Suprapubic skin (tissue), 4 donors: Measurements from ENCODE around the gene BICD1. TPM values are rescaled to one million over a fixed set of nuclear protein-coding genes. Genes with fewer than 3 reads are reported as not detected.

Experiments used
- DNase-seq, 2 donors: peaks; one replicate each; pipeline ENCODE4 v3.0.0-alpha.2; 2019; ENCODE audit warnings: low spot score in 2 of 2
- H3K27ac ChIP-seq: fragments of 200-600 bp; sonication (generic); one replicate; pipeline ENCODE4 v1.5.1; 2019
- H3K27me3 ChIP-seq: fragments of 200-600 bp; sonication (generic); one replicate; pipeline ENCODE4 v1.5.1; 2019
- H3K36me3 ChIP-seq: fragments of 200-600 bp; sonication (generic); one replicate; pipeline ENCODE4 v1.5.1; 2019
- H3K4me1 ChIP-seq: fragments of 200-600 bp; sonication (generic); one replicate; pipeline ENCODE4 v1.5.1; 2019
- H3K4me3 ChIP-seq: fragments of 200-600 bp; sonication (generic); one replicate; pipeline ENCODE4 v1.5.1; 2019; ENCODE audit warnings: mild to moderate bottlenecking
- H3K9me3 ChIP-seq: fragments of 200-600 bp; sonication (generic); one replicate; pipeline ENCODE4 v1.5.1; 2019
- EP300 ChIP-seq: sonication (generic); formaldehyde crosslinking; IDR thresholded peaks from one replicate; pipeline ENCODE4 v1.6.1; 2017; ENCODE audit warnings: antibody characterized with exemption
- POLR2A ChIP-seq, 2 donors: fragments of 450-650 bp; IDR thresholded peaks; one replicate each; pipeline ENCODE4 v1.6.1; 2017; ENCODE audit warnings: antibody characterized with exemption in 2 of 2, mild to moderate bottlenecking in 2 of 2, moderate library complexity in 2 of 2
- POLR2AphosphoS5 ChIP-seq, 3 donors: sonication (generic); formaldehyde crosslinking; IDR thresholded peaks; one replicate each; pipeline ENCODE4 v1.6.1; 2017; ENCODE audit warnings: antibody characterized with exemption in 3 of 3
- WGBS: methylation state at CpG from one replicate; pipeline ENCODE4 v1.1.5; 2018; 5-methylcytosine and 5-hydroxymethylcytosine counted together
- total RNA-seq, 4 donors: library from RNA; depleted of rRNA; stranded (reverse); fragments of >200 nt; gene quantifications; one replicate each; pipeline ENCODE4 v1.1.0, GENCODE V29; 2016
- TF ChIP-seq, protein P1 (sequence below), 2 donors: fragments of 200-600 bp in 1 of 2; fragments of 450-650 bp in 1 of 2; sonication (generic) in 1 of 2; IDR thresholded peaks; one replicate each; pipeline ENCODE4 v1.5.1; 2016 to 2019; ENCODE audit warnings: antibody characterized with exemption in 2 of 2, mild to moderate bottlenecking in 1 of 2, moderate library complexity in 1 of 2

Gene BICD1
- total RNA-seq, 4 donors from 2014 or later: 1.5 to 5.4 (median 2.5) TPM

- H3K27me3 ChIP-seq: no peaks in the 10 kb centered on the region
- H3K4me1 ChIP-seq: peaks cover 30% of the 10 kb centered on the region
These were observed 296.3 kb downstream of the BICD1 start for GRCh38 chr12:32402946-32403345.

GRCh38 chr12:32407795-32408194 lies 301.1 kb downstream of the BICD1 start:
- TF ChIP-seq POLR2A (IDR thresholded peaks at IDR 0.05) (no peak), EP300 (no peak)
- TF ChIP-seq, protein P1, sequence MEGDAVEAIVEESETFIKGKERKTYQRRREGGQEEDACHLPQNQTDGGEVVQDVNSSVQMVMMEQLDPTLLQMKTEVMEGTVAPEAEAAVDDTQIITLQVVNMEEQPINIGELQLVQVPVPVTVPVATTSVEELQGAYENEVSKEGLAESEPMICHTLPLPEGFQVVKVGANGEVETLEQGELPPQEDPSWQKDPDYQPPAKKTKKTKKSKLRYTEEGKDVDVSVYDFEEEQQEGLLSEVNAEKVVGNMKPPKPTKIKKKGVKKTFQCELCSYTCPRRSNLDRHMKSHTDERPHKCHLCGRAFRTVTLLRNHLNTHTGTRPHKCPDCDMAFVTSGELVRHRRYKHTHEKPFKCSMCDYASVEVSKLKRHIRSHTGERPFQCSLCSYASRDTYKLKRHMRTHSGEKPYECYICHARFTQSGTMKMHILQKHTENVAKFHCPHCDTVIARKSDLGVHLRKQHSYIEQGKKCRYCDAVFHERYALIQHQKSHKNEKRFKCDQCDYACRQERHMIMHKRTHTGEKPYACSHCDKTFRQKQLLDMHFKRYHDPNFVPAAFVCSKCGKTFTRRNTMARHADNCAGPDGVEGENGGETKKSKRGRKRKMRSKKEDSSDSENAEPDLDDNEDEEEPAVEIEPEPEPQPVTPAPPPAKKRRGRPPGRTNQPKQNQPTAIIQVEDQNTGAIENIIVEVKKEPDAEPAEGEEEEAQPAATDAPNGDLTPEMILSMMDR (IDR thresholded peaks at IDR 0.05): no peak
- WGBS: 96% methylated on average over 3 of the region's 3 CpGs
- no peaks in the 10 kb centered on the region for H3K9me3 ChIP-seq

More at GRCh38 chr12:32402946-32403345, 296.3 kb downstream of the BICD1 start:
- H3K27ac ChIP-seq: no peak overlapping the region
- no peak overlapping the region for H3K4me3 ChIP-seq
- DNase-seq: no peak
- no peaks in the 10 kb centered on the region for H3K9me3 ChIP-seq
- H3K36me3 ChIP-seq: no peaks in the 10 kb centered on the region
- 35% methylated on average over 1 of the region's 1 CpG for whole genome bisulfite sequencing
- TF ChIP-seq, protein P1 (IDR thresholded peaks at IDR 0.05): no peak
- no peak for TF ChIP-seq POLR2AphosphoS5 (IDR thresholded peaks at IDR 0.05)
- TF ChIP-seq EP300: no peak
- no peak for TF ChIP-seq POLR2A (IDR thresholded peaks at IDR 0.05)

DNA sequence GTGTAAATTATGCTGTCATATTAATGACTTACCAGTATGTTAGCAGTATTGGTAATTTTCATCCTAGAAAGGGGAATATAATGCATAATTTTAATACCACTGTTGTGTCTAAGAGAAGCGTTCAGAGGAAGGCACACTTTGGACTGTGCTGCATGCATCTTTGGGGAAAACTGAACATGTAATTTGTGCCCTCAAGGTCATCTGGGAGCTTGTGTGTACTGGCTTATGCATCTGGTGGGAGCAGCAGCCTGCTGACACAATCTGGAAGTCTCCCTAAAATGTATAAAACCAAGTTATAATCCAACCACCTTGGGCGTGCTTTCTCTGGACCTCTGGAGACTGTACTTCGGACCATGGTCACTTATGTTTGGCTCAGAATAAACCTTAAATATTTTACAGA lies 306.8 kb downstream of the BICD1 start:
- Histone ChIP-seq H3K27me3 (no peaks in the 10 kb centered on the region), H3K9me3 (no peaks in the 10 kb centered on the region), H3K4me1 (no peaks in the 10 kb centered on the region), H3K36me3 (no peaks in the 10 kb centered on the region), H3K4me3 (no peak overlapping the region), H3K27ac (no peak overlapping the region)
- TF ChIP-seq, protein P1 (IDR thresholded peaks at IDR 0.05): no peak
- TF ChIP-seq POLR2AphosphoS5 (IDR thresholded peaks at IDR 0.05) (no peak), EP300 (no peak), POLR2A (IDR thresholded peaks at IDR 0.05) (no peak)
- DNase-seq: no peak
- 70% methylated on average over 3 of the region's 3 CpGs for WGBS

More at GRCh38 chr12:32407795-32408194, 301.1 kb downstream of the BICD1 start:
- peaks cover 7% of the 10 kb centered on the region for H3K4me1 ChIP-seq
- H3K4me3 ChIP-seq: no peak overlapping the region
- no peak overlapping the region for H3K27ac ChIP-seq
- no peaks in the 10 kb centered on the region for H3K27me3 ChIP-seq
- no peak for DNase-seq
- H3K36me3 ChIP-seq: no peaks in the 10 kb centered on the region

DNA sequence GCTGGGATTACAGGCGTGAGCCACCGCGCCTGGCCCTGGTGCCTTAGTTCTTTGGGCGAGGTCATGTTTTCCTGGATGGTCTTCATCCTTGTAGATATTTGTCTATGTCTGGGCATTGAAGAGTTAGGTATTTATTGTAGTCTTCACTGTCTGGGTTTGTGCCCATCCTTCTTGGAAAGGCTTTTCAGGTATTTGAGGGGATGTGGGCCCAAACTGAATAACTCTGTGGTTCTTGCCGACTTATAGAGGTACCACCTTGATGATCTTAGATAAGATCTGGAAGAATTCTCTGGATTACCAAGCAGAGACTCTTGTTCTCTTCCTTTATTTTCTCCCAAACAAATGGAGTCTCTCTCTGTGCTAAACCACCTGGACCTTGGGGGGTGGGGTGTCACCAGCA lies 311.6 kb downstream of the BICD1 start:
- H3K4me3 ChIP-seq: no peak overlapping the region
- H3K4me1 ChIP-seq: peaks cover 16% of the 10 kb centered on the region
- H3K9me3 ChIP-seq: no peaks in the 10 kb centered on the region
- no peak for TF ChIP-seq EP300
- TF ChIP-seq POLR2AphosphoS5 (IDR thresholded peaks at IDR 0.05): no peak
- TF ChIP-seq POLR2A (IDR thresholded peaks at IDR 0.05): no peak
- TF ChIP-seq, protein P1 (IDR thresholded peaks at IDR 0.05): no peak
- no peaks in the 10 kb centered on the region for H3K36me3 ChIP-seq
- H3K27ac ChIP-seq: no peak overlapping the region
- H3K27me3 ChIP-seq: no peaks in the 10 kb centered on the region
- WGBS: 98% methylated on average over 5 of the region's 5 CpGs
- no peak for DNase-seq

DNA sequence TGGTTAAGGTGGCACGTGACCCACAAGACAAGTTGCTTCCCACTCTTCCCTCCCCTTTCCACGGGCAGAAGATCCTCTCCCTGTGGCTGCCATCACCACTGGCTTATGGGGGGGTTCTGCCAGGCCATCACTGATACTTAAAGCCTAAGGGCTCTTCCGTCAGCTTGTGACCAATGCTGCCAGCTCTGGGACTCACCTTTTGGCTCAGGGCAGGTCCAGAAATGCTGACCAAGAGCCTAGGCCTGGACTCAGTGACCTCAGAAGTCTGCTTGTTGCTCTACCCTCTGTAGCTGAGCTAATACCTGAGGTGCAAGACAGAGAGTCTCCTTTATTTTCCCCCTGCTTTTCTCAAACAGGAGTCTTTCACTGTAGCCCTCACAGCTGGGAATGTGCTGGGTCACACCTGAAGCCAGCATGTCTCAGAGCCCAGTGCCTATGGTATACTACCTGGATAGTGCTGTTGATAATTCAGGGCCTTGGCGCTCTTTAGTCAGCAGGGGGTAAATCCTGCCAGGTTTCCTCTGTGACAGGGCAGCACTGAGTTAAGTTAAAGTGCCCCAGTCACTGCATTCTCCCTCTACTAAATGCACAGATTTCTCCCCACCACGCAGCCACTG lies 312.4 kb downstream of the BICD1 start:
- WGBS: 70% methylated on average over 1 of the region's 5 CpGs
- TF ChIP-seq POLR2AphosphoS5 (IDR thresholded peaks at IDR 0.05) (no peak), EP300 (no peak), POLR2A (IDR thresholded peaks at IDR 0.05) (no peak)
- TF ChIP-seq, protein P1 (IDR thresholded peaks at IDR 0.05): no peak
- Histone ChIP-seq H3K27me3 (no peaks in the 10 kb centered on the region), H3K27ac (no peak overlapping the region), H3K9me3 (no peaks in the 10 kb centered on the region), H3K4me3 (no peak overlapping the region), H3K36me3 (no peaks in the 10 kb centered on the region), H3K4me1 (peaks cover 16% of the 10 kb centered on the region)
- DNase-seq: no peak
